Activated CD8-positive, alpha-beta memory T cell treated with anti-CD3 and anti-CD28 coated beads, Interleukin-2, amount 50 U/mL, for 1 hour (primary cell): ENCODE data around the gene TTPAL.

Experiments
- DNase-seq: peaks from one replicate; pipeline ENCODE4 v3.0.0-alpha.2; 2020; ENCODE audit errors: extremely low read depth

The TTPAL gene

DNA sequence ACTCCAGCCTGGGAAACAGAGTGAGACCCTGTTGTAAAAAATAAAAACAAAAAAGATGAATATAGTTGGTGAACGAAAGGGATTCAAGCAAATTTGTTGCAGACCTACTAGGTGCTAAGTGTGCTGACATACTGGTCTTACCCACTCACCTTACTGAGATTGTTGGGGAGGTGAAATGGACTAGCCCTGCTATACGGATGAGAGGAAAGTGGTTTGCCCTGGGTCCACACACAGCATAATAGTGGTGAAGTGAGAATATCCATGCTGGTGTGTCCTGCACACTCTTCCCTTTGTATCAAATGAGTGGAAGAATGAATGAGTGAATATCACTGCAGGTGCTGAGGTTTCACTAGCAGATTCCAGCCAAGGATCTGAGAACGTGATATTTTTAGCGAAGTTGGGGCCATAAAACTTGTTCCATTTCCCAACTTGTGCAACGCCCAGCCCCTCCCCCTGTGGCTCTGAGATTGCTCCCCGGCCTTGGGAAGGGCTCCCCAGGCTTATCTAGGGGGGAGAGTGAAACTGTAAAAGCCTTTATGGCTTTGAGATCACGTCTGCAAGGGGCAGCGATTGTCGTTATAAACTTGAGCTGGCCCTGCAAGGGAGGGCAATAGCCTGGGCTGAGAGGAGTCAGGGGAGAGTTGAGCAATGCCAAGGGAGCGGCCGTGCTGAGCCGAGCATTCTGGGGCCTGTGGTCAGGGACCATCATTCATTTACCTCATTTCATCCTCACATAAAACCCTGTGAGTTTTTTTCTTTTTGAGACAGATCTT lies 33.2 kb upstream of the TTPAL start:
- no peak for DNase-seq

DNA sequence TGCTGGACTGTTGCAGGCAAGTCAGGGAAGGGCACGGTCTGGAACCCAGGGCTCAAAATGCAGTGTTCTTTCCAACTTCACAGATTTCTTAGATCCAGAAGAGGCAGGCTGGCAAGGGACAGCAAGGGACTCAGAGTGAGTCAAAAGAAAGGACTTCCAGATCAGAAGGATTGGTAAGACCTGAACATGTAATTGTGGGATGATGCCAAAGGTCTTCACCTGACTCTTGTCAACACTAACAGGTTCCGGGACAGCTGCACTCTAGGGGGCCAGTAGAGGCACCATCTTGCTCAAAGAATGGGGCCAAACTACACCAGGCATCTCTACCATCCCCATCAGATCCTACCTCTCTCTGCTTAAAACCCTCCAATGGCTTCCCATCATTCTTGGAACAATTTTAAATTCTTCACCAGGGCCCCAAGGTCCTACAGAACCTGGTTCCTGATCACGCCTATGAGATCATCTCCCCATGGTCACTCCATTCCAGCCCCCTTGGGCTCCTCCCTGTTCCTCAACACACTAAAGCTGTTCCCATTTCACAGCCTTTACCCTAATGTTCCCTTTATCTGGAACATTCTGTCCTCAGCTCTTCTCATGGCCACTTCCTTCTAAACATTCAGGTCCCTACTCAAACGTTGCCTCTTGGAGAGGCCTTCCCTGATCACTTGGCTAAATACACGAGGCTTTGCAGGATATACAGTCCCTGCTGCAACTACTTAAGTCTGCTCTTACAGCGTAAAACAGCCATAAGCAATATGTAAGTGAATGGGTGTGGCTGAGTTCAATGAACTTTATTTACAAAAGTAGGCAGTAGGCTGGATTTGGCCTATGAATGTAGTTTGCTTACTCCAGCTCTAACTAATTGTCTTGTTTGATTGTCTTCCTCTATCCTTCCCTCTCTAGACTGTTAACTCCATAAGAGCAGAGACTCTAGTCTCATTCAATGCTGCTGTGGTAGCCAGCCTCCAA lies 29.6 kb upstream of the TTPAL start:
- DNase-seq = no peak

DNA sequence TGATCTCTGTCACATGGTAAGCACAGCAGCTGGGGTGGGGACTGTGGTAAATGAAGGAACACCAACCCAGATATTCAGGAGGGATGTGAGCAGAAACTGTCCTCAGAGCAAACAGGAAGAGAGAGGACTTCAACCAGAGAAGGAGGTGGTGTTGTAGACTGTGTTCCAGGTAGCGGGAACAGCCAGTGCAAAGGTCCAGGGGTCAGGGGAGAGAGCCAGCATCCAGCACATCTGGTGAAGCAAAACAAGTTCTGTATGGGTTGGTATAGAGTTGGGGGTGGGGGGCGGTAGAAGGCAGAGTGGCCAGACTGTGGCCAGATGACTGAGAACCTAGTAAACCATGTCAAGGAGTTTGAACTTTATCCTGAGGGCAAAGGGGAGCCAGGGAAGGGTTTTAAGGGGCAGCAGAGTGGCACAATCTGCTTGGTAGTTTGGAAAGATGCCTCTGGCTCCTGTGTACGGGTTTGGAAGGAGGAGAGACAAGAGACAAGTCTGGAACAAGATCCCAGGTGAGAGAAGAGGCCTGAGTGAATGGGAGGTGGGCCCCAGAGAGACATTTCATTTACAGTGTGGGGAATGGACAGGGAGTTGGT lies 27.8 kb upstream of the TTPAL start:
- no peak for DNase-seq

DNA sequence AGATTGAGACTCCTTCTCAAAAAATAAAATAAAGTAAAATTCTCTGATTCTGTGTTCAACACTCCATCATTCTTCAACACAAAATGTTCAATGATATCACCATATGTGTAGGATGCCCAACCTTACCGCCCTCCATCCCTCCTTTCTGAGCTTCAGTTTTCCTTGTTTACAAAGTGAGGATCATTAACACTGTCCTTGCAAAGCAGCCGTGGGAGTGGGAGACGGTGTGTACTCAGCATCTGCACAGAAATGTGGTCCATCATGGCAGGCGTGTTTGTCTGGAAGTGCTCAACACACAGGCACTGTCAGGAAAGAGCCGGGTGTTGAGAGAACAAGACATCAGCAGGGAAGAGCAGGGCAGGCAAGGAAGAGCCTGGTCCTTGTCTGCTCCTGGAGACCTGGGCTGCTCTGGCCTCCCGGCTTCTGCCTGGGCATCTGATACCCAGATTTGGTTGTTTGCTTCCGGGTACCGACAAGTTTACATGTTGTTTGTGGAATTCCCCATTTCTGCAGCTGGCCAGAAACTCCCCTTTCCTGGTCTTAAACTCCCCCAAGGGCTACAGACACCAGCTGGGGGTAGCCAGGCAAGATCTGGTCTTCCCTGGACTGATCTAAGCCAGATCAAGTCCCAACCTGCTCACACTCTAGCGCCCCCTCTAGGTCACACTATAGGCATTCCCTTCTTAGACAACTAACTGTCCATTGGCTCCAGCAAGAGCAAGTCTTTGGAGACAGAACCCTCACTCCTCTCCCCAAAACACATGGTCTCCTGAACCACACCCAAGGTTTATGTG lies 26.7 kb upstream of the TTPAL start:
- no peak for DNase-seq

DNA sequence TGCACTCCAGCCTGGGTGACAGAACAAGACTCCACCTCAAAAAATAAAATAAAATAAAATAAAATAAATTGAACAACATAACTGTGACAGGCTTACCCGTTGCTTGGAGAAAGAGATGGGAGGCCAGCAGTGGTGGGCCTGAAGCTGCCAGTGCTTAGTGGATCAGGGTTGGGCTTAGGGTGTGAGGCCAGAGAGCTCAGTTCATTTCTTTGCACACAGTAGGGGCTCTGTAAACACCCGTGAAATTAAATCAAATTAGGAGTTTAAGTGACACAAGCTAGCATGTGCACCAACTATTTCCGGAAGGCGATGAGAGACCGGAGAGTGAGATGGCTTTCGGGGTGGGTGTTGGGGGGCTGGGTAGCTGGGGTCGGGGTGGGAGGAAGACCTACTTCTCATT lies 25.8 kb upstream of the TTPAL start:
- DNase-seq = no peak

GRCh38 chr20:44450281-44450889 lies 25.3 kb upstream of the TTPAL start:
- DNase-seq = no peak

DNA sequence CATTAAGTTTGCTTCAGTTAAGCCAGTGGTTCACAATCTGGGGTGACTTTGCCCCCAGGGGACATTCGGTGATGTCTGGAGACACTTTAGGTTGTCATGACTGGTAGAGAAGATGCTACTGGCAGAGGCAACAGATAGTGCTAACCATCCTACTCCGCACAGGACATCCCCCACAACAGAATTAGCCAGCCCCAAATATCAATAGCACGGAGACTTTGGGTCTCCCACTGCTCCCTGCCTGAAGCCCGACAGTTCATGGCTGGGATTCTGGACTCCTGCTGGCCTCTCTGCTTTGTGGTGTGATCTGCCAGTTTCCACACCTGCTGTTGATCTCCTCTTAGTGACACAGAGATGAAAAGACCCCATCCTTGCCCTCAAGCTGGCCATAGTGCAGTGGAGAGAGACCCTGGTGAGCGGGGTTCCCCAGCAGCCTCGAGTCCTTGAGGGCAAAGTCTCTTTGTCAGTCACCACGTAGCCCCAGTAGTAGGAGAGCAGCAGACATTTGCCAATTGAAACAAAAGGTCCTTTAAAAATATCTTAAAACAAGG lies 24.7 kb upstream of the TTPAL start:
- no peak for DNase-seq

DNA sequence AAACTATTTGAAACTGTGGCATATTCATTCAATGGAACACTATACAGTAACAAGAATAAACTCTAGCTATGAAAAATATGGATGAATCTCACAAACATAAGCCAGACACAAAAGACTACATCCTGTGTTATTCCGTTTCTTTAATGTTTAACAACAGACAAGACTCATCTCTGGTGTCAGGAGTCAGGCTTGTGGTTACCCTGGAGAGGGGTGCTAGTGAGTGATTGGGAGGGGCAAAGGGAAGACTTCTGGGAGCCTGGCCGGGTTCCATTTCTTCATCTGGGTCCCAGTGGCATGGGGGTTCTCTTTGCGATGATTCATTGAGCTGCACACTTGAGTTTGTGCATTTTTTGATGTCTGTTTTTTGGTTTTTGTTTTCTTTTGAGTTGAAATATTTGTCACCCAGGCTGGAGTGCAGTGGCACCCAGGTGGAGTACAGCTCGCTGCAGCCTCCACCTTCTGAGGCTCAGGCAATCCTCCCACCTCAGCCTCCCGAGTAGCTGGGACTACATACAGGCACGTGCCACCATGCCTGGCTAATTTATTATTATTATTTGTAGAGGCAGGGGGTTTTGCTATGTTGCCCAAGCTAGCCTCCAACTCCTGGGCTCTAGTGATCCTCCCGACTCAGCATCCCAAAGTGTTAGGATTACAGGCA lies 21.2 kb upstream of the TTPAL start:
- no peak for DNase-seq

- no peak for DNase-seq
These were observed 20.5 kb upstream of the TTPAL start for GRCh38 chr20:44455126-44455525.

- no peak for DNase-seq
These were observed 19.1 kb upstream of the TTPAL start for GRCh38 chr20:44456611-44457010.

- DNase-seq = no peak
These were observed 18.7 kb upstream of the TTPAL start for GRCh38 chr20:44457016-44457415.

GRCh38 chr20:44459271-44459670 lies 16.4 kb upstream of the TTPAL start:
- DNase-seq = no peak

DNA sequence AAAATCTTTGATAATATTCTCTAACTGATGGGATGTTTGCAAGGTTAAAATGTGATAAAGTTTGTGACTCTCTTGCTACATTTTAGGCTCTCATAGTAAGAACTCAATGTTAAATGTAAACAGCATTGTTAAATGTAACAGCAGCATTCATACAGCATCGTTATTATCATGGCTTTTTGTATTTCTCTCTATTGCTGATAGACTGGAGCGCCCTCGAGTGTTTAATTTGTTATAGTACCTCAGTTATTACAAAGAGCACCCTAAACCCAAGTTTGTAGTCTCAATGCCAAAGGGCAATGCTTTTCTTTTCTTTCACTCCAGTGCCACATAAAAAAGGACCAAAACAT lies 14.9 kb upstream of the TTPAL start:
- no peak for DNase-seq

GRCh38 chr20:44461142-44461802 lies 14.4 kb upstream of the TTPAL start:
- no peak for DNase-seq

- DNase-seq = no peak
These were observed 13.9 kb upstream of the TTPAL start for GRCh38 chr20:44461803-44462174.

DNA sequence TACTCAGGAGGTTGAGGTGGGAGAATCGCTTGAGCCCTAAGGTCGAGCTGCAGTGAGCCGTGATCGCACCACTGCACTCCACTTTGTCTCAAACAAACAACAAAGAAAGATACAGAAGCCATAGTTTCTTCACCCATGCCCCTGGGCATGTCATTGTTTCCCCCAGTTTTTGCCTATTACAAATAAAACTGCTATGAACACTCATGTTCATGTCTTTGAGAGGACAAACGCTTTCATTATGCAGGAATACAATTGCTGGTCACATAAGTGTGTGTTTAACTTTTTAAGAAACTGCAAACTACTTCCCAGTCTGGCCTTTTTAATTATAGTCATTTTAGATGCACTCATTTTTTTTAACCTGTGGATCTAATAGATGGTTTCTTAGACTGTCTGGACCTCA lies 12.2 kb upstream of the TTPAL start:
- no peak for DNase-seq

DNA sequence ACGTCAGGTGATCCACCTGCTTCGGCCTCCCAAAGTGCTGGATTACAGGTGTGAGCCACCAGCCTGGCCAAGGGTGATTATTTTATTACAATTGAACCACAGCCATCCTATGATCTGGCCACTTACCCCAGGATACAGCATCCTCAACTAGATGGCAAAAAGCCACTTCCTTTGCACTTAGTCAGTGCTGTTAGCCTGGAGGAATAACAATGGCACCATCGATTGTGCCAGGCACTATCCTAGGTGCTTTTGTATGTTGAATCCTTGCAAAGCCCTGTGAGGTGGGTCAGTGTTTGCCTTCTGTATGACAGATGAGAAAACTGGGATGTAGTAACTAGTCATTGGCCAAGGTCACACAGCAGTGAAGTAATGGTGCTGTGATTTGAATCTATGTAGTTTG lies 11.2 kb upstream of the TTPAL start:
- DNase-seq = no peak

DNA sequence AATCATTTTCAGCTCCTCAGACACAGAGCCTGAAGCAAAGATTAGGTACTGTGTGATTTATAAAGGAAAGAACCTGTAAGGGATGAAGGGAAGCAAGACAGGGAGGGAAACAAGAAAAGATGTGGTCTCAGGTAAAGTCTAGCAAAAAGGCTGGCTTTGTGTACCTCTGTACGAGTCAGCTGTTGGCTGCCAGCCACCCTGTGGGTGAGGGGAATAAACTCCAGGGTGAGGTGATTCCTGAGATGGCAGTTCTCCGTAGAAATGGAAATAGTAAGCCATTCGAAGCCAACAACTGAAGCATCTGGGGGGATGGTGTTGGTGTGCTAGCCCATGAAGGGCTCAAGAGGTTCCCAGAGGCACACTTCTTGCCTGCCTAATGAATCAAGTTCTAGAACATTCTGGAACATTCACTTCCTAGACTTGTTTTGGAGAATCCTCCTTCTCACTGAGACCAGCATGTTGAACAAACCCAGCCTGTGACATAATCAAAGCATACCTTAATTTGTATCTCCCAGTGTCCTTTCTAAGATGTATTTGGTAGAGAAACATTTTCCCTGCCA lies 10.6 kb upstream of the TTPAL start:
- no peak for DNase-seq

- DNase-seq = no peak
These were observed 8.3 kb upstream of the TTPAL start for GRCh38 chr20:44467289-44467883.
